Measurements from ENCODE around the gene TCP1. TPM values are rescaled to one million over a fixed set of nuclear protein-coding genes. Genes with fewer than 3 reads are reported as not detected.

The TCP1 gene
- total RNA-seq, 1 experiment from 2014 or later, result 412 TPM

GRCh38 chr6:159729598-159730331 lies 59.6 kb downstream of the TCP1 start:
- no peaks in the 10 kb centered on the region for H3K4me1 ChIP-seq (ENCODE audit: insufficient read depth, low read length)
- peak overlapping the region; percentile 52 for H3K9ac ChIP-seq (ENCODE audit: extremely low read depth, insufficient read length, low read length)
- peak overlapping the region; percentile 48 for H3K4me2 ChIP-seq (ENCODE audit: insufficient read depth, insufficient read length, low read length)
- no peak overlapping the region for H3K18ac ChIP-seq (ENCODE audit: insufficient read length, low read depth, low read length)
- no peak overlapping the region for H2BK120ac ChIP-seq (ENCODE audit: low read depth, low read length, poor library complexity, severe bottlenecking)
- Mint-ChIP-seq H3K4me3 (peak overlapping the region; percentile 93 to 97), H3K36me3 (ENCODE audit: insufficient read depth in 1 of 3, low read depth in 3 of 3) (peaks cover 13 to 24% (median 22%) of the 10 kb centered on the region in 3 experiments), H3K27me3 (ENCODE audit: low read depth) (no peaks in the 10 kb centered on the region; the same call in 1 of the 2 replicates), H3K27ac (0 out of 7 replicates have a peak overlapping the region, but pooled peaks of 1 of the 3 experiments have one; percentile 59), H3K4me1 (peaks cover 19 to 28% of the 10 kb centered on the region in 2 experiments), H3K9me3 (no peaks in the 10 kb centered on the region; a peak in 2 of 5 replicates)
- H3K79me2 ChIP-seq (ENCODE audit: insufficient read depth, low read length), result peaks cover 69% of the 10 kb centered on the region
- no peaks in the 10 kb centered on the region for H3K27me3 ChIP-seq (ENCODE audit: insufficient read depth, low read length)
- H2BK12ac ChIP-seq (ENCODE audit: insufficient read length, low read depth, low read length), result no peak overlapping the region
- no peak overlapping the region for H2AK5ac ChIP-seq (ENCODE audit: insufficient read length, low read length)
- no peak overlapping the region for H3K56ac ChIP-seq (ENCODE audit: insufficient read length, low read depth, low read length)
- H3K27ac ChIP-seq (ENCODE audit: insufficient read length, low read depth, low read length), result no peak overlapping the region
- DNase-seq, result no peak
- no peak overlapping the region for H3K23ac ChIP-seq (ENCODE audit: insufficient read length, low read depth, low read length)
- H4K5ac ChIP-seq (ENCODE audit: insufficient read length, low read depth, low read length), result no peak overlapping the region
- no peaks in the 10 kb centered on the region for H4K20me1 ChIP-seq (ENCODE audit: control insufficient read depth, insufficient read depth, insufficient read length)
- H3K9me3 ChIP-seq (ENCODE audit: control insufficient read depth, low read depth, low read length), result no peaks in the 10 kb centered on the region
- H2AFZ ChIP-seq (ENCODE audit: low read length), result no peak overlapping the region
- no peak overlapping the region for H3T11ph ChIP-seq (ENCODE audit: low read length)
- H2BK5ac ChIP-seq (ENCODE audit: insufficient read length, low read length), result no peak overlapping the region
- H2BK15ac ChIP-seq (ENCODE audit: low read depth, low read length), result no peak overlapping the region
- H2BK20ac ChIP-seq (ENCODE audit: low read depth, low read length, poor library complexity, severe bottlenecking), result no peak overlapping the region
- no peak for TF ChIP-seq CTCF (conservative IDR thresholded peaks at IDR 0.05)
- peaks cover 3% of the 10 kb centered on the region for H3K23me2 ChIP-seq (ENCODE audit: insufficient read length, low read depth, low read length, poor library complexity, severe bottlenecking)
- no peaks in the 10 kb centered on the region for H3K79me1 ChIP-seq (ENCODE audit: insufficient read depth, low read depth, low read length, poor library complexity, severe bottlenecking)
- H3K14ac ChIP-seq (ENCODE audit: insufficient read depth, low read length), result no peak overlapping the region
- no peak overlapping the region for H4K91ac ChIP-seq (ENCODE audit: insufficient read length, low read depth, low read length)
- no CpG with 5 or more reads among the region's 4 CpGs for WGBS (ENCODE audit: extremely low coverage, insufficient read length, low lambda C conversion rate)
- H4K8ac ChIP-seq (replicated peaks; ENCODE audit: insufficient read length, low read depth, low read length), result no peak overlapping the region
- no peak overlapping the region for H3K4ac ChIP-seq (ENCODE audit: low read depth, low read length)

All from H9 (cell line).